ENCODE data around the gene LARGE2.

Gene LARGE2

GRCh38 chr11:45876401-45876800 lies 46.1 kb upstream of the LARGE2 start:
- no peaks in the 10 kb centered on the region for H3K4me1 ChIP-seq (ENCODE audit: control insufficient read depth, insufficient read depth, low read length)
- no peak overlapping the region for H3K4me3 ChIP-seq (ENCODE audit: low read depth, low read length)
- H3K27ac ChIP-seq (ENCODE audit: extremely low read depth, low read depth, low read length): no peak overlapping the region
- TF ChIP-seq ZSCAN18 (tag by site-specific recombination; IDR thresholded peaks at IDR 0.05) (no peak), ZNF341 (tag by site-specific recombination; IDR thresholded peaks at IDR 0.05; ENCODE audit: low read depth) (no peak), OSR2 (tag by site-specific recombination; IDR thresholded peaks at IDR 0.05) (no peak), ZBTB10 (tag by site-specific recombination; IDR thresholded peaks at IDR 0.05) (no peak), MEIS1 (CRISPR knock-in tag; IDR thresholded peaks at IDR 0.05; ENCODE audit: borderline replicate concordance) (no peak), PATZ1 (tag by site-specific recombination; IDR thresholded peaks at IDR 0.05) (no peak), ZNF366 (tag by site-specific recombination; conservative IDR thresholded peaks at IDR 0.05) (no peak), ZNF692 (tag by site-specific recombination; IDR thresholded peaks at IDR 0.05) (no peak), ZNF521 (tag by site-specific recombination; IDR thresholded peaks at IDR 0.05) (no peak), ZNF112 (tag by site-specific recombination; IDR thresholded peaks at IDR 0.05) (no peak), IKZF3 (tag by site-specific recombination; IDR thresholded peaks at IDR 0.05) (no peak), ZNF623 (tag by site-specific recombination; IDR thresholded peaks at IDR 0.05) (no peak), SALL2 (tag by site-specific recombination; IDR thresholded peaks at IDR 0.05; ENCODE audit: borderline replicate concordance) (no peak), ZNF133 (tag by site-specific recombination; IDR thresholded peaks at IDR 0.05) (no peak), YY2 (tag by site-specific recombination; IDR thresholded peaks at IDR 0.05) (no peak), ZNF423 (tag by site-specific recombination; IDR thresholded peaks at IDR 0.05) (no peak), ZNF677 (tag by site-specific recombination; IDR thresholded peaks at IDR 0.05) (no peak)
- ChIA-PET POLR2A (no interaction called here), CTCF (interaction anchor here (0.6 to 1.1 kb wide), 5 partner anchors 17 to 827 kb away, joined by 3 to 5 read pairs (median 3); no protein-coding TSS in a partner anchor)
- H3K36me3 ChIP-seq (ENCODE audit: control insufficient read depth in 2 of 2, insufficient read depth in 1 of 2, low read length in 2 of 2): peaks cover 0 to 45% of the 10 kb centered on the region in 2 experiments; a peak in 1 of 3 replicates
- no peaks in the 10 kb centered on the region for H3K9me3 ChIP-seq (ENCODE audit: control insufficient read depth, insufficient read depth, low read depth, low read length)

- no peaks in the 10 kb centered on the region for H3K4me1 ChIP-seq (ENCODE audit: control insufficient read depth, insufficient read depth, low read length)
- H3K4me3 ChIP-seq (ENCODE audit: low read depth, low read length): no peak overlapping the region
- no peaks in the 10 kb centered on the region for H3K9me3 ChIP-seq (ENCODE audit: control insufficient read depth, insufficient read depth, low read depth, low read length)
- peaks cover 0 to 37% of the 10 kb centered on the region in 2 experiments; a peak in 1 of 3 replicates for H3K36me3 ChIP-seq (ENCODE audit: control insufficient read depth in 2 of 2, insufficient read depth in 1 of 2, low read length in 2 of 2)
- ChIA-PET POLR2A (no interaction called here), CTCF (interaction anchor here (0.6 to 1.0 kb wide), 2 partner anchors 88 to 826 kb away, joined by 3 read pairs; no protein-coding TSS in a partner anchor)
- H3K27ac ChIP-seq (ENCODE audit: extremely low read depth, low read depth, low read length): no peak overlapping the region
- TF ChIP-seq REPIN1 (tag by site-specific recombination; IDR thresholded peaks at IDR 0.05; ENCODE audit: low read depth) (no peak), ZNF19 (tag by site-specific recombination; IDR thresholded peaks at IDR 0.05; ENCODE audit: low read depth) (no peak), ZNF132 (tag by site-specific recombination; IDR thresholded peaks at IDR 0.05; ENCODE audit: borderline replicate concordance) (no peak), ZNF26 (tag by site-specific recombination; IDR thresholded peaks at IDR 0.05) (no peak), ZNF585B (tag by site-specific recombination; IDR thresholded peaks at IDR 0.05) (no peak), KLF10 (tag by site-specific recombination; IDR thresholded peaks at IDR 0.05) (no peak), ZNF701 (tag by site-specific recombination; IDR thresholded peaks at IDR 0.05) (no peak), ZNF623 (tag by site-specific recombination; IDR thresholded peaks at IDR 0.05) (no peak), ZBTB8A (tag by site-specific recombination; IDR thresholded peaks at IDR 0.05) (no peak), ATF2 (tag by site-specific recombination; IDR thresholded peaks at IDR 0.05; ENCODE audit: low read depth) (no peak)
Measured at GRCh38 chr11:45877221-45877620, 45.2 kb upstream of the LARGE2 start.
